NCI-H748 treated with DMSO at 0.1 percent for 48 hours (cell line): ENCODE measurements around the gene FMNL1.

Experiments
- DNase-seq: peaks from one replicate; lab custom pipeline; 2025; lab: John Stamatoyannopoulos, UW

Gene FMNL1

DNA sequence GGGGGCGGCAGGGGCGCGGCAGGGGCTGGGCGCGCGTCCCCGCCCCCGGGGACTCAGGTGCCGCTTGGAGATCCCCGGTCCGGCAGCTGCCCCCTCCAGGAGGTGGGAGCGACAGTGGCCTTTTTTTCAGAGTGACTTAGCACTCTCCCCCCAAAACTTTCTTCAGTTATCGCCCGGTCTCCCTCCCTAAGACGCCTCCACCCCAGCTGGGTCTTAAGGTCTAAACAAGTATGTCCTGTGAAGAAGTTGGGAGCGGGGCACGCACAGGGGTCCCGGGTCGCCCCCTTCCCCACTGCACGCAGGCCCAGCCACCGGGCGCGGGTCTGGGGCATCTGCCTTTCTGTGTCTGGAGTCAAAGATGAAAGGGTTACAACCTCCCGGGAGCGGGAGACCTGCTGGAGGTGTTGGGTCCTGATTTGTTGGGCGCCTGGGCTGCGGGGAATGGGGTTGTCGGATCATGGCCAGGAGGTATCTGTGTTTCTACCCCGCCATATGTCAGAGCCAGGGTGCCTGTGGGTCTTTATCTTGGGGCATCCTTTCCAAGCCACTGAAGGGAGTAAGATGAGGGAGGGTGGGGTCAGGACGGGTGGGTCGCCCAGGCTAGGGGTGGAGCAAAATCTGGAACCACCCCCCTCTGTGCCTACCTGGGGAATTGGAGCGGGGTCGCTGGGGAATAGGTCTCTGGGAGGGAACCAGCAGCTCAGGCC lies 757 bp downstream of the FMNL1 start:
- DNase-seq, result no peak

DNA sequence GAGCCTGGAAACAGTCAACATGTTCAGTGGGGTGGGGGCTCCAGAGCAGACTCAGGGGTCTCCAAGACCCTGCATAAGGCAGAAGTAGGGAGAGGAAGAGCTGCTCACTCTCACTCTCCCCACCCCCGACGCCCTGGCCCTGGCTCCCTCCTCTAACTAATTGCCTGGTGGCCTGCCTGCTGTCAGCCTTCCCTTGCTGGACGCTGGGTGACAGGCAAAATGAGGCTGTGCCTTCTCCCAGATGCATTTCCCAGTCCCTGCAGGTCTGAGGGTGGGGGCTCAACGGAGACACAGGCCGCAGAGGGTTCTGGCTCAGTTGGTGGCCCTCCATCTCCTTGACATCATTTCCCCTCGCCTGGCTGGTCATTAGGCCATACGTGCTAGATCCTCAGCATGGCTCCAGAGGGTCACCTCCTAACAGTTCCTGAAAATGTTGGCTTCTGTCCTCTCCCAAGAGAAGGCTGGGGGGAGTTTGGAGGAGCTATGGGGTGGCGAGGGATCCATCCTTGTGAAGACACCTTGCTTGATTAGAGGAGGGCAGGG lies 1.4 kb downstream of the FMNL1 start:
- DNase-seq, result no peak

GRCh38 chr17:45223539-45224528 lies 2.1 kb downstream of the FMNL1 start:
- no peak for DNase-seq

DNA sequence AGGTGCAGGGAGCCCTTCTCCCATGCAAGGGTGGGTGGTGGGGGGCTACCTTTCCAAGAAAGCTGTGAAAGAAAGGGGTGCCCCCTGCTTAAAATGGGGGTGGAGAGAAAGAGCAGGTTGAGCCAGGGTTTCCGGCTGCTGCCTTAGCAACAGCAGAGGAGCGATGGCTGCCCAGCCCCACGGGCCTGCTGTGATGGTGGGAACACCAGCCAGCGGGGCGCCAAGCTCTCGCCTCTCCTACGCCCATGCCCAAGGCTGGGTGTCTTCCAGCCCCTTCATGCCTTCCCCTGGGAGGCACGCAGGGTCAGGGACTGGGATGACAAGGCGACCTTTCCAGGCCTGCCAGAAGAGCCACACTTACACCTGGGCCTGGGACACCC lies 3.0 kb downstream of the FMNL1 start:
- no peak for DNase-seq

DNA sequence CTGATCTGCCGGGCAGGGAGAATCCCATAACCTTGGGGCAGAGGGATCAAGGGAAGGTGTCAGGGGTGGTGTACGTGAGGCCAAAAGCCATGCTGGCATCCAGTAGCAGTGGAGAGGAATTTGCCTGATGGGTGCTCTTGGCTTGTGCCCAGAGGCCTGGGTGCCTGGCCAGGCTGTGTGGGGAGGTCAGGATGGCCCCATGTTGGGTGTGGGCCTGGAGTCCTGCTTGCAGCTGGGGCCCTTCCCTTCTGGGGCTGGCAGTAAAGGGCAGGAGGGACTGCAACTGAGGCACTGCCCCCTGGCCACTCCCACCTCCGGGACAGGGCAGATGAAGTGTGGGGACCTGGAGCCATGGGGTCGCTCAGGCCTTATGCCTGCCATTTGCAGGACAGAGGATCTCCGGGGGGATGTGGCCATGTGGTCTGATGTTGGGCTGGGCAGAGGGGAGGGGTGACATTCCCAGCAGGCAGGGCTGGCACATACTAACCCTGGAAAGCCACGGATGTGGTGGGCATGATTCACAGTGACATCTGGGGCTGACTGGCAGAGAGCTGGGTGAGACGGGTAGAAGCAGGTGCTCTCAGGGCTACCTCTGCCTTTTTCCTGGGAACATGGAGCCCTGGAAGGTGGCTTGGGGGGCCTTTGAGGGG lies 3.5 kb downstream of the FMNL1 start:
- no peak for DNase-seq

DNA sequence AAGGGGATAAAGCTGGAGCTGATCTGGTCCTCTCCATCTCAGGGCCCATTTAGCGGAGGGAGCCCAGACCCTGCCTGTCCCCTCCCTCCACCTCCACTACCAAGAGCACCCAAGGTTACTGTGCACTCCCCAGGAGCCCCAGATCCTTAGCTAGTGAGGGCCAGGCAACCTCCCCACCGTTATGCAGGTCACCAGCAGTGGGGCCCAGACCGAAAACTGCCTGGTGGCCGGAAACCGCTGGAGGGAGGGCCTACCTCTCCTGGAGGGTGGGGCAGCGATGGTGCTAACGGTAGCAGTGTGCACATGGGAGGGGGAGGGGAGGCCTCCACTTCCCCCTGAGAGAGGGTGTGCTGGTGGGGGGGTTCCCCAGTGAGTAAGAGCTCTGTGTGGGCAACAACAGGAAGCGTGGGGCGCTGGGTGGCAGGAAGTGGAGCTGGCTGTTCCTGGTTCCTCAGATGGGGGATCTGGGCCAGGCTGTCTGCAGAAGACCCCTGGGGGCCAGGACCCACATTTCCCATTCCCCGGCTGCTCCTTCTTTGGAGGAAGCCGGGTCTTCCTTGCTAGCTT lies 4.4 kb downstream of the FMNL1 start:
- DNase-seq, result no peak

GRCh38 chr17:45226576-45226975 lies 4.9 kb downstream of the FMNL1 start:
- DNase-seq, result no peak

GRCh38 chr17:45227101-45227925 lies 5.6 kb downstream of the FMNL1 start:
- DNase-seq, result no peak

- no peak for DNase-seq
Observed at GRCh38 chr17:45227926-45228762, 6.5 kb downstream of the FMNL1 start.

GRCh38 chr17:45228763-45229539 lies 7.3 kb downstream of the FMNL1 start:
- DNase-seq, result no peak

DNA sequence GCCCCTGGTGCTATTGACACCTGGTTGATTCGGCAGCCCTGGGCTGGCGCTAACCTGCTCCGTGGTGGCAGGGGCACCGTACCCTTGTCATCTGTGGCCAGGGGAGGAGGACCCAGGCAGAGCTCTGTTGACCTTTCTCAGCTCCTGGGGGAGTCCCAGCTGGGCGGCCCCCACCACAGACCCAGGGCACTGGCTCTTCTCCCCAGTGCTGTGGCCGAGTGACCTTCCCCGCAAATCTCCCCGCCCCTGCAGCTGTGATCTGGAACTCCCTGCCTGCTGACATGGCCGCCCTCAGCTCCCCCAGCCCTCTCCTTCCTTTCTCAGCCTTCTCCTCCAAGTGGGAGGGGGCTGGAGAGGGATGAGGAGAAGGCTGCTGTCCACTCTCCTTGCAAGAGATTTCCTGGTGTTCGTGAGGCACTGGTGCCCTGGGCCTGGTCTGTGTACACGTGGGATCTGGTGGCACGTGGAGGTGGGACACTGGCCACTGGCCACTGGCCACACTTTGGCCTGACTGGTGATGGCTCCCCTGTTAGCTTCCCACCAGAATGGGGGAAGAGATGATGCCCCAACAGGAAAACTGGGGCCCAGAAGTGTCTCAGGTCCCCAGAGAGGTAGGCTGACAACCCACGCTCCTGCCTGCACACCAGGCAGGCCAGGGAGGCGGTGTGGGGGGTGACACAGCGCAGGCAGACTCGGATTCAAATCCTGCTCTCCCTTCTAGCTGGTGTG lies 8.2 kb downstream of the FMNL1 start:
- DNase-seq, result no peak

DNA sequence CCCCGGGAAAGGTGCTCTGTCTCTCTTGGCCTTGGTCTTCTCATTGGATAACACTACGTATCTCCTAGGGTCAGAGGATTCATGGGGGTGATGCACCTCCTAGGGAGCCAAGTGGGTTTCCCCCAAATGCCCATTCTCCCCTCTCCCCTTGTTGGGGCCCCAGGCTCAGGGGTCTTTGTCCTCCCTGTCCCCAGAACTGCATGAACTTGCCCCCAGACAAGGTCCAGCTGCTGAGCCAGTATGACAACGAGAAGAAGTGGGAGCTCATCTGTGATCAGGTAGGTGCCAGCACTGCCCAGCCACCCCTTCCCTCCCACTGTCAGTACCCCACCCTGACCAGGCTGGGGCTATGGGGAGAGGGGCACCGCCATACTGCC lies 8.7 kb downstream of the FMNL1 start:
- DNase-seq, result no peak

- no peak for DNase-seq
Observed at GRCh38 chr17:45230787-45231480, 9.2 kb downstream of the FMNL1 start.

GRCh38 chr17:45231481-45232116 lies 9.9 kb downstream of the FMNL1 start:
- no peak for DNase-seq

- no peak for DNase-seq
Observed at GRCh38 chr17:45232514-45233422, 11.1 kb downstream of the FMNL1 start.

DNA sequence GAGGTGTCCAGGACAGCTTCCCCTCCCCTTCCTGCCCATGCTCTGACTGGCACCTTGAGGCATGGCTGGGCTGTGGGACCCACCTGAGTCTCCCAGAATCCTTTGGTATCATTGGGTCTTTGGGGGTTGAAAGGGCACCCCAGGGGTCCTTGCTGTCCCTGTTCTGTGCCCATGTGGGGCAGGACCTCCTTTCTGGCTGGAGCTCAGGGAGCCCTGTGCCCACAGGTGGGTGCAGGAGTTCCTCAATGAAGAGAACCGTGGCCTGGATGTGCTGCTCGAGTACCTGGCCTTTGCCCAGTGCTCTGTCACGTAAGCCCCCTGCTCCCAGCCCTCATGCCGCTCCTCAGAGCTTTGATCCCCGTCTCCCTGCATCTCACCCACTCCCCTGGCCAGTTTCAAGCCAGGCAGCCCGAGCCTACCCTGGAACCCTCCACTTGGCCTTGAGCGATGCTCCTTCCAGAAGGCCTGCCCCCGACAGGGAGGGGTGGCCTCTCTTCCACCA lies 11.8 kb downstream of the FMNL1 start:
- no peak for DNase-seq
